SH-SY5Y (cell line): ENCODE results near the gene UBXN4.

Source experiments
- GATA2 ChIP-seq: IDR thresholded peaks from 2 replicates; pipeline ENCODE4 v1.6.1; 2011; ENCODE audit warnings: mild to moderate bottlenecking, low read depth, low read length
- GATA3 ChIP-seq: IDR thresholded peaks from 2 replicates; pipeline ENCODE4 v1.6.1; 2011; ENCODE audit warnings: low read depth, mild to moderate bottlenecking, low read length, moderate library complexity

DNA sequence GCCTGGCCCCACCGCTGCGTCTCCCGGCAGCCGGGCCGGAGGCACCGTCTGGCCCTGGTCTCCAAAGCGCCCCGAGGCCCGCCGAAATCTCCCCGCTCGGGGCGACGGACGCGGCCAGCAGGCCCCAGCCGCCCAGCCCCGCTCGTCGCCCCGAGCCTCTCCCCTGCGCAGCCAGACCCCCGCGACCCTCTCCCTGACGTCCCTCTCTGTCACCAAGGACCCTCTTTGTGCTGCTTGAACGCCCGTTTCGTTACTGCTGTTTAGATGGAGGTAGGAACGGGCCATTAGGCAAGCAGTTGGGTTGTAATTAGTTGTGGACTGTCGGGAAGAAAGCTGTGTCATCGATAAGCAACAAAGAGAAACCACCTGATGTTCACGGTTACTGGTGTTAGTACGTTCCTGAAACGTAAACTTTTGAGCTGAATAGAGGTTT, 686 bp downstream of the UBXN4 start:
- TF ChIP-seq GATA3 = no peak
- no peak for TF ChIP-seq GATA2
